ENCODE results near the gene PUSL1. TPM values are rescaled to one million over a fixed set of nuclear protein-coding genes. Genes with fewer than 3 reads are reported as not detected.

Gene PUSL1
- total RNA-seq, 2 experiments from 2014 or later = 17.0 to 17.6 TPM

- peak overlapping the region; percentile 53 for H3K27ac Mint-ChIP-seq
- H3K4me3 Mint-ChIP-seq = peak overlapping the region; percentile 76
- peaks cover 23% of the 10 kb centered on the region for H3K4me1 Mint-ChIP-seq (ENCODE audit: low read depth)
- CTCF ChIA-PET = no interaction called here
- intact Hi-C loops (cut with micrococcal nuclease) = loop anchor here (1.0 to 5.0 kb wide), 9 partner anchors 15 to 309 kb away; partner anchors contain the start of genes AURKAIP1, B3GALT6, C1orf159 and CPTP
- no peaks in the 10 kb centered on the region for H3K27me3 Mint-ChIP-seq (ENCODE audit: low read depth)
- peaks cover 5% of the 10 kb centered on the region for H3K36me3 Mint-ChIP-seq (ENCODE audit: low read depth)
- DNase-seq = no peak
- no peaks in the 10 kb centered on the region for H3K9me3 Mint-ChIP-seq
These were observed 406 bp downstream of the PUSL1 start for GRCh38 chr1:1308756-1309250.

- H3K9me3 Mint-ChIP-seq = no peaks in the 10 kb centered on the region
- peaks cover 5% of the 10 kb centered on the region for H3K36me3 Mint-ChIP-seq (ENCODE audit: low read depth)
- no peak overlapping the region for H3K27ac Mint-ChIP-seq
- no peaks in the 10 kb centered on the region for H3K27me3 Mint-ChIP-seq (ENCODE audit: low read depth)
- peak overlapping the region; percentile 68 for H3K4me3 Mint-ChIP-seq
- CTCF ChIA-PET = interaction anchor here (1.3 kb wide), 1 partner anchor 187 kb away, joined by 6 read pairs; no protein-coding TSS in a partner anchor
- intact Hi-C loops (cut with micrococcal nuclease) = loop anchor here (2.0 to 5.0 kb wide), 2 partner anchors 198 to 277 kb away; no protein-coding TSS in a partner anchor
- DNase-seq = no peak
- peaks cover 23% of the 10 kb centered on the region for H3K4me1 Mint-ChIP-seq (ENCODE audit: low read depth)
These were observed 1.1 kb downstream of the PUSL1 start for GRCh38 chr1:1309251-1310108.

- Mint-ChIP-seq H3K36me3 (ENCODE audit: low read depth) (peaks cover 5% of the 10 kb centered on the region), H3K9me3 (no peaks in the 10 kb centered on the region), H3K27ac (no peak overlapping the region), H3K27me3 (ENCODE audit: low read depth) (no peaks in the 10 kb centered on the region), H3K4me3 (peak overlapping the region; percentile 68), H3K4me1 (ENCODE audit: low read depth) (peaks cover 22% of the 10 kb centered on the region)
- intact Hi-C loops (cut with micrococcal nuclease) = no loop called here
- CTCF ChIA-PET = interaction anchor here (1.3 kb wide), 1 partner anchor 188 kb away, joined by 6 read pairs; no protein-coding TSS in a partner anchor
- no peak for DNase-seq
These were observed 1.6 kb downstream of the PUSL1 start for GRCh38 chr1:1310109-1310385.

GRCh38 chr1:1310476-1311053, 2.2 kb downstream of the PUSL1 start:
- H3K4me1 Mint-ChIP-seq (ENCODE audit: low read depth) = peaks cover 18% of the 10 kb centered on the region
- no peaks in the 10 kb centered on the region for H3K27me3 Mint-ChIP-seq (ENCODE audit: low read depth)
- CTCF ChIA-PET = interaction anchor here (1.3 kb wide), 1 partner anchor 188 kb away, joined by 6 read pairs; no protein-coding TSS in a partner anchor
- peak overlapping the region; percentile 18 for H3K4me3 Mint-ChIP-seq
- no peak for DNase-seq
- intact Hi-C loops (cut with micrococcal nuclease) = no loop called here
- peaks cover 5% of the 10 kb centered on the region for H3K36me3 Mint-ChIP-seq (ENCODE audit: low read depth)
- H3K27ac Mint-ChIP-seq = no peak overlapping the region
- no peaks in the 10 kb centered on the region for H3K9me3 Mint-ChIP-seq

- H3K4me1 Mint-ChIP-seq (ENCODE audit: low read depth) = peaks cover 11% of the 10 kb centered on the region
- CTCF ChIA-PET = no interaction called here
- DNase-seq = no peak
- H3K27ac Mint-ChIP-seq = no peak overlapping the region
- intact Hi-C loops (cut with micrococcal nuclease) = no loop called here
- no peaks in the 10 kb centered on the region for H3K27me3 Mint-ChIP-seq (ENCODE audit: low read depth)
- no peak overlapping the region for H3K4me3 Mint-ChIP-seq
- peaks cover 8% of the 10 kb centered on the region for H3K36me3 Mint-ChIP-seq (ENCODE audit: low read depth)
- H3K9me3 Mint-ChIP-seq = no peaks in the 10 kb centered on the region
These were observed 3.0 kb downstream of the PUSL1 start for GRCh38 chr1:1311107-1312104.

GRCh38 chr1:1312450-1313314, 4.3 kb downstream of the PUSL1 start:
- H3K4me3 Mint-ChIP-seq = no peak overlapping the region
- no peaks in the 10 kb centered on the region for H3K27me3 Mint-ChIP-seq (ENCODE audit: low read depth)
- no peak overlapping the region for H3K27ac Mint-ChIP-seq
- intact Hi-C loops (cut with micrococcal nuclease) = no loop called here
- H3K36me3 Mint-ChIP-seq (ENCODE audit: low read depth) = peaks cover 8% of the 10 kb centered on the region
- H3K9me3 Mint-ChIP-seq = no peaks in the 10 kb centered on the region
- CTCF ChIA-PET = interaction anchor here (0.9 kb wide), 1 partner anchor 192 kb away, joined by 3 read pairs; no protein-coding TSS in a partner anchor
- no peak for DNase-seq
- peaks cover 5% of the 10 kb centered on the region for H3K4me1 Mint-ChIP-seq (ENCODE audit: low read depth)

- Mint-ChIP-seq H3K27ac (no peak overlapping the region), H3K36me3 (ENCODE audit: low read depth) (peaks cover 8% of the 10 kb centered on the region), H3K4me1 (ENCODE audit: low read depth) (peaks cover 5% of the 10 kb centered on the region), H3K9me3 (no peaks in the 10 kb centered on the region), H3K4me3 (no peak overlapping the region), H3K27me3 (ENCODE audit: low read depth) (no peaks in the 10 kb centered on the region)
- DNase-seq = no peak
- intact Hi-C loops (cut with micrococcal nuclease) = no loop called here
- CTCF ChIA-PET = interaction anchor here (0.9 kb wide), 1 partner anchor 191 kb away, joined by 3 read pairs; no protein-coding TSS in a partner anchor
These were observed 5.3 kb downstream of the PUSL1 start for GRCh38 chr1:1313500-1314236.

GRCh38 chr1:1314237-1314586, 5.8 kb downstream of the PUSL1 start:
- CTCF ChIA-PET = no interaction called here
- no peaks in the 10 kb centered on the region for H3K9me3 Mint-ChIP-seq
- H3K4me1 Mint-ChIP-seq (ENCODE audit: low read depth) = peaks cover 5% of the 10 kb centered on the region
- no peak overlapping the region for H3K27ac Mint-ChIP-seq
- no peak overlapping the region for H3K4me3 Mint-ChIP-seq
- peaks cover 8% of the 10 kb centered on the region for H3K36me3 Mint-ChIP-seq (ENCODE audit: low read depth)
- intact Hi-C loops (cut with micrococcal nuclease) = no loop called here
- no peak for DNase-seq
- no peaks in the 10 kb centered on the region for H3K27me3 Mint-ChIP-seq (ENCODE audit: low read depth)

GRCh38 chr1:1314678-1315335, 6.4 kb downstream of the PUSL1 start:
- Mint-ChIP-seq H3K27ac (no peak overlapping the region), H3K27me3 (ENCODE audit: low read depth) (no peaks in the 10 kb centered on the region), H3K4me3 (no peak overlapping the region), H3K4me1 (ENCODE audit: low read depth) (peaks cover 5% of the 10 kb centered on the region), H3K9me3 (no peaks in the 10 kb centered on the region), H3K36me3 (ENCODE audit: low read depth) (peaks cover 8% of the 10 kb centered on the region)
- no peak for DNase-seq
- intact Hi-C loops (cut with micrococcal nuclease) = no loop called here
- CTCF ChIA-PET = no interaction called here

GRCh38 chr1:1315435-1315954, 7.1 kb downstream of the PUSL1 start:
- Mint-ChIP-seq H3K27me3 (ENCODE audit: low read depth) (no peaks in the 10 kb centered on the region), H3K9me3 (no peaks in the 10 kb centered on the region), H3K4me3 (no peak overlapping the region), H3K36me3 (ENCODE audit: low read depth) (peaks cover 9% of the 10 kb centered on the region), H3K4me1 (ENCODE audit: low read depth) (peaks cover 8% of the 10 kb centered on the region), H3K27ac (no peak overlapping the region)
- CTCF ChIA-PET = no interaction called here
- DNase-seq = no peak
- intact Hi-C loops (cut with micrococcal nuclease) = no loop called here

All from activated naive CD4-positive, alpha-beta T cell treated with anti-CD3 and anti-CD28 coated beads for 36 hours (primary cell).